Fibroblast of villous mesenchyme (primary cell): ENCODE results near the gene ADARB2. TPM values are rescaled to one million over a fixed set of nuclear protein-coding genes. Genes with fewer than 3 reads are reported as not detected.

Experiments used
- DNase-seq: peaks from one replicate; pipeline ENCODE4 v3.0.0-alpha.2; 2010; ENCODE audit warnings: low read depth
- H3K4me3 ChIP-seq: 2 replicates; pipeline ENCODE4 v1.5.1; 2011; ENCODE audit warnings: low read depth, mild to moderate bottlenecking, low read length
- CTCF ChIP-seq: IDR thresholded peaks from 2 replicates; pipeline ENCODE4 v1.5.1; 2012; ENCODE audit warnings: low read depth, mild to moderate bottlenecking, low read length; ENCODE audit not compliant: insufficient read depth
- total RNA-seq: library from RNA; depleted of rRNA; stranded (reverse); fragments of >200 nt; gene quantifications from 2 replicates; pipeline ENCODE4 v1.2.3, GENCODE V29; 2012

Gene ADARB2
- total RNA-seq, 1 donor: not detected

- no peak for DNase-seq
- no peak for TF ChIP-seq CTCF
- H3K4me3 ChIP-seq: no peak overlapping the region
These were observed 7.6 kb downstream of the ADARB2 start for GRCh38 chr10:1729751-1730150.

GRCh38 chr10:1726861-1727260 is 10.5 kb downstream of the ADARB2 start:
- DNase-seq: no peak
- H3K4me3 ChIP-seq: no peak overlapping the region
- TF ChIP-seq CTCF: no peak

- TF ChIP-seq CTCF: no peak
- no peak overlapping the region for H3K4me3 ChIP-seq
- DNase-seq: no peak
These were observed 12.3 kb downstream of the ADARB2 start for GRCh38 chr10:1724921-1725488.

DNA sequence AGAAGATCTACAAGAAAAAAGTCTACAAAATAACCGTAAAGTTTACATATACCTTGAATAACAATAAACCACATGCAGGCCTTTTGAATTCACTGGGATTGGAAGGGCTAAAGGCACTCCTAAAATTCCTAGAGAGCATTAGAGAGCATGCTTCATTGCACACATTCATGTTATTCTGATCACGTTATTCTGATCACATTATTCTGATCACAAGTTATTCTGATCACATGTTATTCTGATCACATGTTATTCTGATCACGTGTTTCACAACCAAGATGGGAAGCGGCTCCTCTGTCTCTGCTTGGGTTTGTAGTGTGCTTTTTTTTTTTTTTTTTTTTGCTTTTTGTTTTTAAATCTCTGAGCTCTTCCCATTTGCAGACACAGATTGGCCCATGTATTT is 20.5 kb downstream of the ADARB2 start:
- H3K4me3 ChIP-seq: no peak overlapping the region
- no peak for TF ChIP-seq CTCF
- no peak for DNase-seq

- no peak for TF ChIP-seq CTCF
- no peak for DNase-seq
- no peak overlapping the region for H3K4me3 ChIP-seq
These were observed 21.5 kb downstream of the ADARB2 start for GRCh38 chr10:1715821-1716220.

- no peak for TF ChIP-seq CTCF
- H3K4me3 ChIP-seq: no peak overlapping the region
These were observed 24.2 kb downstream of the ADARB2 start for GRCh38 chr10:1712944-1713671.

More at GRCh38 chr10:1712944-1713671, 24.2 kb downstream of the ADARB2 start:
- DNase-seq: no peak
